ENCODE data around the gene FKBP7.
"Not testable (repeated sequence)": the region's sequence is repeated elsewhere in the genome, so short reads cannot be mapped to it uniquely, and the experiment has no call there.

DNA sequence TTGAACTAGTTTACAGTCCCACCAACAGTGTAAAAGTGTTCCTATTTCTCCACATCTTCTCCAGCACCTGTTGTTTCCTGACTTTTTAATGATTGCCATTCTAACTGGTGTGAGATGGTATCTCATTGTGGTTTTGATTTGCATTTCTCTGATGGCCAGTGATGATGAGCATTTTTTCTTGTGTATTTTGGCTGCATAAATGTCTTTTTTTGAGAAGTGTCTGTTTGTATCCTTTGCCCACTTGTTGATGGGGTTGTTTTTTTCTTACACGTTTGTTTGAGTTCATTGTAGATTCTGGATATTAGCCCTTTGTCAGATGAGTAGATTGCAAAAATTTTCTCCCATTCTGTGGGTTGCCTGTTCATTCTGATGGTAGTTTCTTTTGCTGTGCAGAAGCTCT is 47.1 kb upstream of the FKBP7 start:
- TF ChIP-seq ZNF207 (IDR thresholded peaks at IDR 0.05; ENCODE audit: borderline replicate concordance); BRCA1 (CRISPR knock-in tag; IDR thresholded peaks at IDR 0.05); ZBTB1 (CRISPR knock-in tag; IDR thresholded peaks at IDR 0.05; ENCODE audit: borderline replicate concordance); FOXM1 (CRISPR knock-in tag; IDR thresholded peaks at IDR 0.05); POLR2A (IDR thresholded peaks at IDR 0.05; ENCODE audit: insufficient read depth in 1 of 2, low read depth in 2 of 2, low read length in 2 of 2); ZZZ3 (CRISPR knock-in tag; IDR thresholded peaks at IDR 0.05; ENCODE audit: borderline replicate concordance); CBFB (CRISPR knock-in tag; IDR thresholded peaks at IDR 0.05); SMC3 (IDR thresholded peaks at IDR 0.05; ENCODE audit: low read length); ETV5 (CRISPR knock-in tag; IDR thresholded peaks at IDR 0.05; ENCODE audit: borderline replicate concordance): not testable (repeated sequence)
